T-helper 17 cell (primary cell): Measurements from ENCODE around the gene MTO1. TPM values are rescaled to one million over a fixed set of nuclear protein-coding genes. Genes with fewer than 3 reads are reported as not detected.
"Not testable (repeated sequence)": the region's sequence is repeated elsewhere in the genome, so short reads cannot be mapped to it uniquely, and the experiment has no call there.

Experiments
- ATAC-seq: fragments of 150-1000 bp; cut with Tn5 transposase; 2 replicates; pipeline ENCODE4 v1.10.0; 2021; ENCODE audit warnings: mild to moderate bottlenecking, moderate library complexity
- DNase-seq, 3 donors: peaks; one replicate each; pipeline versions ENCODE4 v3.0.0 to v3.0.0-alpha.2; 2020 to 2021
- H3K9me3 ChIP-seq: one replicate; pipeline ENCODE4 v1.7.0; 2013; ENCODE audit warnings: low read length, mild to moderate bottlenecking; ENCODE audit not compliant: control insufficient read depth, poor library complexity, severe bottlenecking
- H3K27ac Mint-ChIP-seq: one replicate; pipeline ENCODE4 v1.8.0; 2022; ENCODE audit warnings: mild to moderate bottlenecking, moderate library complexity, mixed read lengths
- H3K27me3 Mint-ChIP-seq: one replicate; pipeline ENCODE4 v1.8.0; 2022; ENCODE audit warnings: mixed read lengths
- H3K36me3 Mint-ChIP-seq: one replicate; pipeline ENCODE4 v1.8.0; 2022; ENCODE audit warnings: low read depth, mixed read lengths
- H3K4me1 Mint-ChIP-seq: one replicate; pipeline ENCODE4 v1.8.0; 2022; ENCODE audit warnings: mild to moderate bottlenecking, mixed read lengths
- H3K4me3 Mint-ChIP-seq: one replicate; pipeline ENCODE4 v1.8.0; 2022; ENCODE audit warnings: mild to moderate bottlenecking, moderate library complexity, mixed read lengths
- total RNA-seq, 4 donors: library from RNA in 2 of 4; stranded (reverse) in 2 of 4; gene quantifications; one replicate each; pipeline ENCODE4 v1.2.3 and lab custom pipeline; 2022 to 2026

MTO1 gene
- total RNA-seq, 2 donors from 2014 or later = 37.1 to 47.4 TPM

DNA sequence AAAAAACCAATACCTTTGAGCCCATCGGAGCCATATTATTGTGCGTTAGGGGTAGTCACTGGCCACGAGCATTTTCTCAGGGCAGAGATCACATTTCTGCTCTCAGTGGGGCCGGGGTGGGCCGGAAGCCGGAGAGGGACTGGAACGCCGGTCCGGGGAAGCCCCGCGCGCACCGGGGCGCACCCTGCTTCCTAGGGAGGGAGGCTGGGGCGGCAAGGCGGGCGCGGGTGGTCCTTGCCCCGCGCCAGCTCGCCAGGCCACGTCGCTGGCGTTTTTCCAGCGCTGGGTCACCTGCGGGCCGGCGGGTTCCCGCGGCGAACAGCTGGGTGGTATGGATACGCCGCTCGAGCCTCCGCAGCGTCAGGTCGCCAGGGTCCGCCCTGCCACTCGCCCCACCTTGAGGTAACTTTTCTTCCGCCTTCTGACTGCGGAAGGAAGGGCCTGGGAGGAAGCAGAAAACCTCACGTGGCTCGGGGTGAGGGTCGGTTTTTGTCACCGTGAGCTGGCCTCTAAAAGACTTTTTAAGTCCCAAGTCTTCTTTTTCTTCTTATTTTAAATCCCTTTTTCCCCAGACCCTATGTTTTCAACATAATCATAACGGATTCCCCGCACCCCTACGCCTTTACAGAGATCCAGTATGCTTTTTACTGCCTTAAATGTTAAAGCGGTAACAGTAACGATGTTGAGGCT is 62.0 kb downstream of the MTO1 start:
- peak; percentile 62 to 73 (median 70) for DNase-seq
- H3K4me3 Mint-ChIP-seq = peak overlapping the region; percentile 91
- peaks cover 2% of the 10 kb centered on the region for H3K9me3 ChIP-seq
- peak; percentile 32 for ATAC-seq
- peaks cover 29% of the 10 kb centered on the region for H3K4me1 Mint-ChIP-seq
- H3K27ac Mint-ChIP-seq = peak overlapping the region; percentile 100
- H3K27me3 Mint-ChIP-seq = peaks cover 6% of the 10 kb centered on the region
- H3K36me3 Mint-ChIP-seq = peaks cover 11% of the 10 kb centered on the region

GRCh38 chr6:73525546-73526330 is 64.2 kb downstream of the MTO1 start:
- no peak overlapping the region for H3K27ac Mint-ChIP-seq
- H3K4me3 Mint-ChIP-seq = no peak overlapping the region
- no peak for ATAC-seq
- peaks cover 1% of the 10 kb centered on the region for H3K27me3 Mint-ChIP-seq
- H3K9me3 ChIP-seq = no peaks in the 10 kb centered on the region
- no peak for DNase-seq
- peaks cover 16% of the 10 kb centered on the region for H3K4me1 Mint-ChIP-seq
- peaks cover 3% of the 10 kb centered on the region for H3K36me3 Mint-ChIP-seq

- ATAC-seq (no peak), DNase-seq (no peak)
- Mint-ChIP-seq H3K4me1 (peaks cover 4% of the 10 kb centered on the region), H3K4me3 (no peak overlapping the region), H3K27me3 (no peaks in the 10 kb centered on the region), H3K27ac (no peak overlapping the region), H3K36me3 (no peaks in the 10 kb centered on the region)
- H3K9me3 ChIP-seq = no peaks in the 10 kb centered on the region
Observed at GRCh38 chr6:73528897-73529296, 67.4 kb downstream of the MTO1 start.

DNA sequence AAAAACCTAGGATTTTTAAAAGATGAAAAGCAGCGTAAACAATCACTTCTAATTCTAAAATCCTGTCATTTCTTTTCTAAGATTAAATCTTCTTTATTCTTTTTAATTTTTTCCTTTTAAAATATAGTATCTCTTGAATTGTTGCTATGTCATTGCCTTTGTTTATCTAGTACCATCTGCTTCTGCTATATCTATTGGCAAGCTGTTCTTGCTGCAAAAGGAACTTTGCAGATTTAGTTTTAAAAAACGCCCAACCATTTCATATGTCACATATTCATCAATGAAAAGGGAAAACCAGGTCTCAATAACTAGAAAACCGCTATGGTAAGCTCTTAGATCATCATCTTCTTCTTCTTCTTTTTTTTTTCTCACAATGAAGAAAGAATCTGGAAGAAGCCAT is 70.8 kb downstream of the MTO1 start:
- H3K27me3 Mint-ChIP-seq = no peaks in the 10 kb centered on the region
- H3K36me3 Mint-ChIP-seq = no peaks in the 10 kb centered on the region
- H3K9me3 ChIP-seq = no peaks in the 10 kb centered on the region
- no peak overlapping the region for H3K27ac Mint-ChIP-seq
- ATAC-seq = no peak
- no peaks in the 10 kb centered on the region for H3K4me1 Mint-ChIP-seq
- no peak overlapping the region for H3K4me3 Mint-ChIP-seq
- DNase-seq = no peak

GRCh38 chr6:73534628-73535027 is 73.1 kb downstream of the MTO1 start:
- no peaks in the 10 kb centered on the region for H3K9me3 ChIP-seq
- DNase-seq (no peak), ATAC-seq (no peak)
- H3K27ac Mint-ChIP-seq = no peak overlapping the region
- H3K4me3 Mint-ChIP-seq = no peak overlapping the region
- H3K27me3 Mint-ChIP-seq = no peaks in the 10 kb centered on the region
- H3K36me3 Mint-ChIP-seq = no peaks in the 10 kb centered on the region
- H3K4me1 Mint-ChIP-seq = no peaks in the 10 kb centered on the region

DNA sequence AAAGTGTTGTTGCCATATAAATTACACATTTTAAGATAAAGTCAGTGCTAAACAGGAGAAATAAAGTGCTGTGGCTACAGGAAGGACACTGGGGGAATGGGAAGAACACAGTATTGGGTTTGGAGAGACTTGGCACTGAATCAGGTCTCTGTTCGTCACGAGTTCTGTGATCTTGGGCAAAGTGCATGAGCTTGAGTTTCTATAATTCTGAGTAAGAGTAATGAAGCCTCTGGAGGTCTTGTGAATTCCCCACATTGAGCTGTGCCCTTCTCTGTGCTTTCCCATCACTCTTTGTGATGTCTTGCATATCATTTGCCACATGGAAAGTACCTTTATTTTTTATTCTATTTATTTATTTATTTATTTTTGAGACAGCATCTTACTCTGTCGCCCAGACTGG is 76.1 kb downstream of the MTO1 start:
- Mint-ChIP-seq H3K36me3 (no peaks in the 10 kb centered on the region), H3K4me1 (no peaks in the 10 kb centered on the region), H3K4me3 (no peak overlapping the region), H3K27me3 (no peaks in the 10 kb centered on the region), H3K27ac (no peak overlapping the region)
- DNase-seq (no peak), ATAC-seq (no peak)
- H3K9me3 ChIP-seq = no peaks in the 10 kb centered on the region

DNA sequence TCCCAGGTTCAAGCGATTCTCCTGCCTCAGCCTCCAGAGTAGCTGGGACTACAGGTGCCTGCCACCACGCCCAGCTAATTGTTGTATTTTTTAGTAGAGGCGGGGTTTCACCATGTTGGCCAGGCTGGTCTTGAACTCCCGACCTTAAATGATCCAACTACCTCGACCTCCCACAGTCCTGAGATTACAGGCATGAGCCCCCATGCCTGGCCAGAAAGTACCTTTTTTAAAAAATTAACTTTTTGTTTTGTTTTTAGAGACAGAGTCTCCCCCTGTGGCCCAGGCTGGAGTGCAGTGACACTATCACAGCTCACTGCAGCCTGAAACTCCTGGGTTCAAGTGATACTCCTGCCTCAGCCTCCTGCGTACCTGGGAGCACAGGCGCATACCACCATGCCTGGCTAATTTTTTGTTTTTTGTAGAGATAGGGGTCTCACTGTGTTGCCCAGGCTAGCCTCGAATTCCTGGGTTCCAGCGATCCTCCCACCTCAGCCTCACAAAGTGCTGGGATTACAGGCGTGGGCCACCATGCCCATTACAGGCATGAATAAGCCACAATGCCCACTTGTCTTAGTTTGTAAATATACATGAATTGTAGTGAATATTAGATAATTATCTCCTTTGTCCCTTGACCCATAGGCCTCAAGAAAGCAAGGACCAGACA is 76.7 kb downstream of the MTO1 start:
- Mint-ChIP-seq H3K27me3 (no peaks in the 10 kb centered on the region), H3K36me3 (no peaks in the 10 kb centered on the region), H3K4me1 (no peaks in the 10 kb centered on the region), H3K27ac (no peak overlapping the region), H3K4me3 (no peak overlapping the region)
- no peak for ATAC-seq
- no peaks in the 10 kb centered on the region for H3K9me3 ChIP-seq
- DNase-seq = no peak

DNA sequence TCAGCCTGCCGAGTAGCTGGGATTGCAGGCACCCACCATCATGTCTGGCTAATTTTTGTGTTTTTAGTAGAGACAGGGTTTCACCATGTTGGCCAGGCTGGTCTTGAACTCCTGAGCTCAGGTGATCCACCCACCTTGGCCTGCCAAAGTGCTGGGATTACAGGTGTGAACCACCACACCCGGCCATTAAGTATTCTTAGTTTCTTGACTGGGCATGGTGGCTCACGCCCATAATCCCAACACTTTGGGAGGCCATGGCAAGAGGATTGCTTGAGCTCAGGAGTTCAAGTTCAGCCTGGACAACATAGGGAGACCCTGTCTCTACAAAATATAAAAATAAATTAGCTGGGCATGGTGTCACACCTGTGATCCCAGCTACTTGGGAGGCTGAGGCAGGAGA is 80.9 kb downstream of the MTO1 start:
- not testable (repeated sequence) for ATAC-seq, DNase-seq, H3K9me3 ChIP-seq, H3K4me3 Mint-ChIP-seq, H3K27ac Mint-ChIP-seq, H3K27me3 Mint-ChIP-seq, H3K36me3 Mint-ChIP-seq, H3K4me1 Mint-ChIP-seq

DNA sequence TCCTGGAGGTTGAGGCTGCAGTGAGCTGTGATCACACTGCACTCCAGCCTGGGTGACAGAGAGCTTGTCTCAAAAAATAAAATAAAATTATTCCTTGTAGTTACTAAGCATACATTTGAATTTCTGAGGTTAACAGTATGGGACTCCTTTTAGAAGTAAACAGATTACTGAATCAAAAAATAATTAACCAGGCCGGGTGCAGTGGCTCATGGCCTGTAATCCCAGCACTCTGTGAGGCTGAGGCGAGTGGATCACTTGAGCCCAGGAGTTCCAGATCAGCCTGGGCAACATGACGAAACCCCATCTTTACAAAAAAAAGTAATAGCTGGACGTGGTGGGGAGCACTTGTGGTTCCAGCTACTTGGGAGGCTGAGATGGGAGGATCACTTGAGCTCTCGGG is 81.4 kb downstream of the MTO1 start:
- Mint-ChIP-seq H3K36me3 (no peaks in the 10 kb centered on the region), H3K4me3 (no peak overlapping the region), H3K27me3 (no peaks in the 10 kb centered on the region), H3K27ac (no peak overlapping the region), H3K4me1 (peaks cover 2% of the 10 kb centered on the region)
- ATAC-seq (no peak), DNase-seq (no peak)
- no peaks in the 10 kb centered on the region for H3K9me3 ChIP-seq

- Mint-ChIP-seq H3K36me3 (no peaks in the 10 kb centered on the region), H3K27ac (no peak overlapping the region), H3K4me1 (peaks cover 2% of the 10 kb centered on the region), H3K4me3 (no peak overlapping the region), H3K27me3 (no peaks in the 10 kb centered on the region)
- DNase-seq = no peak
- no peaks in the 10 kb centered on the region for H3K9me3 ChIP-seq
- no peak for ATAC-seq
Observed at GRCh38 chr6:73547036-73547435, 85.5 kb downstream of the MTO1 start.

DNA sequence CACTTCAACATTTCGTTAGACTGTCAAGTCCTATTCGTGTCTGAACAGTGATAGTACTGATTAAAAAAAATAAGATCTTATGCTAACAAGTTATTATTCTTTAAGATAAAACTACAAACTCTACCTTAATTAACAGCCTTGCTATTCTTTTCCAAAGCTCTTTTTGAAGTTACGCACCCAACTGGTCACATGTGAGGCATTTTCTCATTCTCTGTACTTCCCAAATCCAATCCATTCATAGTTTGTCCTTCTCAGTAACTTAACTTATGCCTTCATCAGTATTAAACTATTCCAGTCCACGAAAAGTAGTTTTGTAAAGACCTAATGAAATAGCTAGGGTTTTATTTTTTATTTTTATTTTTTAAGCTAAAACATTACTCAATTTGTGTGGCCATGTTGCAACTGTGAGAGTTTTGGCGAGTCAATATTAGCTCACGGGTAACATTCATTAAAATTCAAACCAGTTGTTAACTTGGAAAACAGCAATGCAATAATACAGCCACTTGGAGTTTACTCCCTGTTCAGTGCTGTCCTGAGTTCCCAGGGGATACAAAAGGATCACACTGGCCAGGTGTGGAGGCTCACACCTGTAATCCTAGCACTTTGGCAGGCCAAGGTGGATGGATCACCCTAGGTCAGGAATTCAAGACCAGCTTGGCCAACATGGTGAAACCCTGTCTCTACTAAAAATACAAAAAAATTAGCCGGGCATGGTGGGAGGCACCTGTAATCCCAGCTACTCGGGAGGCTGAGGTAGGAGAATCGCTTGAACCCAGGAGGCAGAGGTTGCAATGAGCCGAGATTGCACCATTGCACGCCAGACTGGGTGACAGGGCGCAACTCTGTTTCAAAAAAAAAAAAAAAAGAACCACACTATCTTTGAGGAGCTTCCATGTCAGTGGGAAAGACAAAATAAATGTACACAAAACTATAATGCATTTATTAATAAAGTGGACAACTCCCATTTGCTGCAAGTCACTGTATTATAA is 87.2 kb downstream of the MTO1 start:
- H3K4me3 Mint-ChIP-seq = no peak overlapping the region
- H3K27me3 Mint-ChIP-seq = no peaks in the 10 kb centered on the region
- H3K36me3 Mint-ChIP-seq = no peaks in the 10 kb centered on the region
- H3K27ac Mint-ChIP-seq = no peak overlapping the region
- H3K4me1 Mint-ChIP-seq = peaks cover 2% of the 10 kb centered on the region
- ATAC-seq (no peak), DNase-seq (no peak)
- H3K9me3 ChIP-seq = no peaks in the 10 kb centered on the region

GRCh38 chr6:73551115-73551514 is 89.6 kb downstream of the MTO1 start:
- not testable (repeated sequence) for H3K36me3 Mint-ChIP-seq, DNase-seq

More at GRCh38 chr6:73551115-73551514, 89.6 kb downstream of the MTO1 start:
- H3K4me1 Mint-ChIP-seq, H3K9me3 ChIP-seq, H3K27me3 Mint-ChIP-seq, H3K4me3 Mint-ChIP-seq, H3K27ac Mint-ChIP-seq, ATAC-seq: not testable (repeated sequence)
